A549 (cell line): ENCODE data around the gene VIPR2.

Experiments used
- BCL3 ChIP-seq: fragments of >200 bp; sonication (Bioruptor Twin); formaldehyde crosslinking; IDR thresholded peaks from 3 replicates; pipeline ENCODE4 v1.6.1; 2016
- CTCF ChIP-seq: fragments of >200 bp; sonication (Bioruptor Twin); formaldehyde crosslinking; IDR thresholded peaks from 3 replicates; pipeline ENCODE4 v1.5.1; 2016
- E2F6 ChIP-seq: IDR thresholded peaks from 2 replicates; pipeline ENCODE4 v1.6.1; 2012; ENCODE audit warnings: low read depth, borderline replicate concordance
- EP300 ChIP-seq, 2 experiments: fragments of >200 bp; sonication (Bioruptor Twin); formaldehyde crosslinking; IDR thresholded peaks; 2 replicates in 1 of 2; 3 replicates in 1 of 2; pipeline ENCODE4 v1.6.1; 2016 to 2017
- JUNB ChIP-seq: fragments of >200 bp; sonication (Bioruptor Twin); formaldehyde crosslinking; IDR thresholded peaks from 2 replicates; pipeline ENCODE4 v1.6.1; 2016
- MAZ ChIP-seq: fragments of 150-350 bp; IDR thresholded peaks from 2 replicates; pipeline ENCODE4 v1.6.1; 2014; ENCODE audit warnings: antibody characterized with exemption, low read depth, low read length, borderline replicate concordance
- MYC ChIP-seq: IDR thresholded peaks from 2 replicates; pipeline ENCODE4 v1.6.1; 2012; ENCODE audit warnings: mild to moderate bottlenecking, inconsistent platforms, low read length, improper control_type of control experiment, borderline replicate concordance
- NR3C1 ChIP-seq: fragments of >200 bp; sonication (Bioruptor Twin); formaldehyde crosslinking; IDR thresholded peaks from 3 replicates; pipeline ENCODE4 v1.6.1; 2017
- PBX3 ChIP-seq: IDR thresholded peaks from 2 replicates; pipeline ENCODE4 v1.6.1; 2012
- POLR2A ChIP-seq: IDR thresholded peaks from 2 replicates; pipeline ENCODE4 v1.6.1; 2012; ENCODE audit warnings: mild to moderate bottlenecking, low read length
- RAD21 ChIP-seq, 2 experiments: fragments of >200 bp in 1 of 2; sonication (Bioruptor Twin) in 1 of 2; formaldehyde crosslinking in 1 of 2; IDR thresholded peaks in 1 of 2; conservative IDR thresholded peaks in 1 of 2; 2 replicates in 1 of 2; 3 replicates in 1 of 2; pipeline ENCODE4 v1.6.1; 2012 to 2018; ENCODE audit warnings: inconsistent platforms in 1 of 2
- REST ChIP-seq: fragments of 200-600 bp; sonication (generic); IDR thresholded peaks from 2 replicates; pipeline ENCODE4 v1.6.1; 2016; ENCODE audit warnings: antibody characterized with exemption, mild to moderate bottlenecking, moderate library complexity

- no peak for TF ChIP-seq CTCF
- TF ChIP-seq MAZ: no peak
- no peak for TF ChIP-seq JUNB
- TF ChIP-seq NR3C1: no peak
- no peak for TF ChIP-seq MYC
- no peak for TF ChIP-seq BCL3
- no peak for TF ChIP-seq POLR2A
- TF ChIP-seq PBX3: no peak
- TF ChIP-seq REST: no peak
- no peak for TF ChIP-seq EP300 (IDR thresholded peaks at IDR 0.05)
- TF ChIP-seq E2F6: no peak
- TF ChIP-seq RAD21 (conservative IDR thresholded peaks at IDR 0.05 in 1 of 2, IDR thresholded peaks at IDR 0.05 in 1 of 2): no peak
These were observed 61.0 kb downstream of the VIPR2 start for GRCh38 chr7:159083698-159084068.
